HG03439 (cell line): ENCODE measurements around the gene SNX6.
"Not testable (repeated sequence)": the region's sequence is repeated elsewhere in the genome, so short reads cannot be mapped to it uniquely, and the experiment has no call there.

ENCODE experiments used
- ATAC-seq: cut with Tn5 transposase; IDR thresholded peaks from one replicate; pipeline ENCODE4 v1.9.1; 2021; ENCODE audit warnings: mild to moderate bottlenecking, moderate library complexity; ENCODE audit not compliant: unreplicated experiment

Gene SNX6

DNA sequence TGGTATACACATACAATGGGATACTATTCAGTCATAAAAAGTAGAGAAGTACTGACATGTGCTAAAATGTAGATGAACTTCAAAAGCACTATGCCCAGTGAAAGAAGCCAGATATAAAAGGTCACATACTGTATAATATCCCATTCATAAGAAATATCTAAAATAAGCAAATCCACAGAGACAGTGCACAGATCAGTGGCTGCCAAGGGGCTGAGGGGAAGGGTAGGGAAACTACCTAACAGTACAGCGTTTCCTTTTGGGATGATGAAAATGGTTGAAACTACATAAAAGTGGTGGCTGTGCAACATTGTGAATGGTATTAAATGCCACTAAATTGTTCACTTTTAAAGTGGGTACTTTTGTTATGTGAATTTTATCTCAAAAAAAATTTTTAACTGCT lies 102.4 kb downstream of the SNX6 start:
- ATAC-seq, result no peak

DNA sequence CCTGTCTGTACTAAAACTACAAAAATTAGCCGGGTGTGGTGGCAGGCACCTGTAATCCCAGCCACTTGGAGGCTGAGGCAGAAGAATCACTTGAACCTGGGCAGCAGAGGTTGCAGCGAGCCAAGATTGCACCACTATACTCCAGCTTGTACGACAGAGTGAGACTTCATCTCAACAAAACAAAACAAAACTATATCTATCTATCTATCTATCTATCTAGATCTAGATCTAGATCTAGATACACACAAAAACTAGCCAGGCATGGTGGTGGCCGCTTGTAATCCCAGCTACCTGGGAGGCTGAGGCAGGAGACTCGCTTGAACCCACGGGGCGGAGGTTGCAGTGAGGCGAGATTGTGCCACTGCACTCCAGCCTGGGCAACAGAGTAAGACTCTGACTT lies 105.7 kb downstream of the SNX6 start:
- ATAC-seq, result not testable (repeated sequence)

DNA sequence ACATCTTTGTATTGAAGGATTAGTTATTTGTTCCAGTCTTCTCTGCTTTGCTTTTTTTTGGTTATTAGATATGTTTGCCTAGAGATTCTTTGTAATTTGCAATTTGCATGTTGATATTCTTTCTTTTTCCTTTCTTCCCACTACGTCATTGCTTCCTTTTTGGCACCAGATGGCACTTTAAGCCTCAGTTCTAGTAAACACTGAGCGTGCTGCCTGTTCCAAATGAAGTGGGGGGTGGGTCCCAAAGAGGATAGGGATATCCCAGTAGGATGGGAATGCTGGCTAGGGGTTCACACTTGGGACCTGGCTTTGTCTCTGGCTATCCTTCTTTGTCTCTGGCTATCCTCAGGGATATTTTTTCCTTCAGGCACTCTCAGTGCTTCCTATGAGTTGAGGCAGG lies 107.5 kb downstream of the SNX6 start:
- ATAC-seq, result no peak

DNA sequence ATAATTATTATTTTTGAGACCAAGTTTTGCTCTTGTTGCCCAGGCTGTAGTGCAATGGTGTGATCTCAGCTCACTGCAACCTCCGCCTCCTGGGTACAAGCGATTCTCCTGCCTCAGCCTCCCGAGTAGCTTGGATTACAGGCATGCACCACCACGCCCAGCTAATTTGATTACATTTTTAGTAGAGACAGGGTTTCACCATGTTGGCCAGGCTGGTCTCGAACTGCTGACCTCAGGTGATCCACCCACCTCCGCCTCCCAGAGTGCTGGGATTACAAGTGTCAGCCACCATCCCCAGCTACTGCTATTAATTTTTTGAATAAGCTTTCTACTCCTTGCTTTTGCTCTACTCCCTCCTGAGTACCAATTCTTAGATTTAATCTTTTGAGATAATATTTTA lies 108.9 kb downstream of the SNX6 start:
- ATAC-seq, result not testable (repeated sequence)

DNA sequence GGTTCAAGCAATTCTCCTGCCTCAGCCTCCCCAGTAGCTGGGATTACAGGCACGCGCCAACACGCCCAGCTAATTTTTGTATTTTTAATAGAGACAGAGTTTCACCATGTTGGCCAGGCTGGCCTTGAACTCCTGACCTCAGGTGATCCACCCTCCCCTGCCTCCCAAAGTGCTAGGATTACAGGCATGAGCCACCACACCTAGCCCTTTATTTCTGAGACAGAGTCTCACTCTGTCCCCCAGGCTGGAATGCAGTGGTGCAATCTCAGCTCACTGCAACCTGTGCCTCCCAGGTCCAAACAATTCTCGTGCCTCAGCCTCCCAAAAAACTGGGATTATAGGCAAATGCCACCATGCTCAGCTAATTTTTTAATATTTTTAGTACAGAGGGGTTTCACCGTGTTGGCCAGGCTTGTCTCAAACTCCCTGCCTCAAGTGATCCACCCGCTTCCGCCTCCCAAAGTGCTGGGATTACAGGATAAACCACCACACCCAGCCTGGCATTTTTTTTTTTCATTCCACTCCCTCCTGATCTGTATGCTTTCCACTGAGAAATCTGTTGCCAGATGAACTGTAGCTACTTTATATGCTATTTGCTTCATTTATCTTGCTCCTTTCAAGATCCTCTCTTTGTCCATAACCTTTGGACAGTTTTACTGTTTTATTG lies 109.5 kb downstream of the SNX6 start:
- not testable (repeated sequence) for ATAC-seq
